ENCODE results near the gene RPS15. TPM values are rescaled to one million over a fixed set of nuclear protein-coding genes. Genes with fewer than 3 reads are reported as not detected.

The RPS15 gene
- total and polyA plus RNA-seq, 2 of the 13 experiments (the other 11 are each of a cell fraction or from before 2014, with no cell fraction given): 695 to 1,411 TPM

- WGBS (ENCODE audit: low lambda C conversion rate): 90% methylated on average over 12 of the region's 21 CpGs
- DNase-seq (ENCODE audit: low spot score) (no peak), ATAC-seq (no peak), FAIRE-seq (no peak)
- Histone ChIP-seq H3K4me3 (replicated peaks in 1 of 3; ENCODE audit: insufficient read depth in 1 of 3, low read depth in 2 of 3, low read length in 3 of 3) (no peak overlapping the region), H3K4me1 (ENCODE audit: insufficient read depth, low read length) (peaks cover 73% of the 10 kb centered on the region), H3K4me2 (ENCODE audit: low read depth, low read length) (no peak overlapping the region), H3K9ac (ENCODE audit: insufficient read depth, low read depth, low read length) (no peak overlapping the region), H3K9me3 (ENCODE audit: low read length) (no peaks in the 10 kb centered on the region), H4K20me1 (ENCODE audit: insufficient read depth, low read length) (peaks cover 86% of the 10 kb centered on the region), H3K36me3 (replicated peaks in 1 of 2; ENCODE audit: control insufficient read depth in 1 of 2, insufficient read depth in 2 of 2, low read length in 2 of 2) (peaks cover 5 to 33% of the 10 kb centered on the region in 2 experiments), H3K27me3 (ENCODE audit: control insufficient read depth in 1 of 2, insufficient read depth in 2 of 2, low read length in 2 of 2) (no peaks in the 10 kb centered on the region; a peak in 1 of 5 replicates), H2AFZ (ENCODE audit: low read length) (no peak overlapping the region), H3K79me2 (ENCODE audit: insufficient read depth, low read length) (peaks cover 90% of the 10 kb centered on the region), H3K27ac (ENCODE audit: extremely low read length, insufficient read depth, low read length) (no peak overlapping the region)
- intact Hi-C loops (cut with micrococcal nuclease; ENCODE audit: unreplicated experiment) (no loop called here), in situ Hi-C loops (cut with HindIII; ENCODE audit: extremely low pct_ligation_motif_present, low pct_unique_long_range_greater_than_20kb) (no loop called here)
- CTCF ChIA-PET (ENCODE audit: low intra/inter-chr PET ratio, low total read pairs): no interaction called here
- BruUV-seq (replicated peaks): no TSS peak
- TF ChIP-seq AGO2 (optimal IDR thresholded peaks at IDR 0.05; ENCODE audit: low read depth, low read length): peak; percentile 7
- peak; percentile 40; the same call in 1 of the 2 replicates for TF ChIP-seq RBFOX2 (IDR thresholded peaks at IDR 0.05; ENCODE audit: low read depth, low read length)
- 0 out of 4 replicates have a peak, but pooled peaks of 1 of the 2 experiments have one; percentile 20 for TF ChIP-seq POLR2A (IDR thresholded peaks at IDR 0.05; ENCODE audit: insufficient read depth in 1 of 2, low read depth in 2 of 2, low read length in 2 of 2)
- TF ChIP-seq ZNF780A (CRISPR knock-in tag; IDR thresholded peaks at IDR 0.05): no peak
- POLR2A ChIA-PET: interaction anchor here (1.2 to 1.3 kb wide), 2 partner anchors 11 to 12 kb away, joined by 3 read pairs; no protein-coding TSS in a partner anchor
Measured at GRCh38 chr19:1412323-1412923, 25.8 kb upstream of the RPS15 start.

- intact Hi-C loops (cut with micrococcal nuclease; ENCODE audit: unreplicated experiment): no loop called here
- ATAC-seq: no peak
- H3K36me3 ChIP-seq (replicated peaks in 1 of 2; ENCODE audit: control insufficient read depth in 1 of 2, insufficient read depth in 2 of 2, low read length in 2 of 2): peaks cover 8 to 39% of the 10 kb centered on the region in 2 experiments
- no peak overlapping the region for H2AFZ ChIP-seq (ENCODE audit: low read length)
- BruUV-seq (replicated peaks): no TSS peak
- DNase-seq (ENCODE audit: low spot score): no peak
- peaks cover 81% of the 10 kb centered on the region for H3K4me1 ChIP-seq (ENCODE audit: insufficient read depth, low read length)
- H3K9ac ChIP-seq (ENCODE audit: insufficient read depth, low read depth, low read length): no peak overlapping the region
- H3K4me2 ChIP-seq (ENCODE audit: low read depth, low read length): no peak overlapping the region
- H3K9me3 ChIP-seq (ENCODE audit: low read length): no peaks in the 10 kb centered on the region
- no peaks in the 10 kb centered on the region; a peak in 1 of 5 replicates for H3K27me3 ChIP-seq (ENCODE audit: control insufficient read depth in 1 of 2, insufficient read depth in 2 of 2, low read length in 2 of 2)
- no peak overlapping the region for H3K4me3 ChIP-seq (replicated peaks in 1 of 3; ENCODE audit: insufficient read depth in 1 of 3, low read depth in 2 of 3, low read length in 3 of 3)
- 90% methylated on average over 33 of the region's 36 CpGs for WGBS (ENCODE audit: low lambda C conversion rate)
- H3K27ac ChIP-seq (ENCODE audit: extremely low read length, insufficient read depth, low read length): peak overlapping the region; percentile 29
- H4K20me1 ChIP-seq (ENCODE audit: insufficient read depth, low read length): peaks cover 93% of the 10 kb centered on the region
- H3K79me2 ChIP-seq (ENCODE audit: insufficient read depth, low read length): peaks cover 93% of the 10 kb centered on the region
- no peak for FAIRE-seq
- CTCF ChIA-PET (ENCODE audit: low intra/inter-chr PET ratio, low total read pairs): no interaction called here
- POLR2A ChIA-PET: interaction anchor here (0.8 to 1.5 kb wide), 4 partner anchors 9 to 19 kb away, joined by 3 to 6 read pairs (median 4); no protein-coding TSS in a partner anchor
- in situ Hi-C loops (cut with HindIII; ENCODE audit: extremely low pct_ligation_motif_present, low pct_unique_long_range_greater_than_20kb): no loop called here
- TF ChIP-seq ZBTB2 (CRISPR knock-in tag; IDR thresholded peaks at IDR 0.05; ENCODE audit: low read depth): no peak
- TF ChIP-seq YY1 (IDR thresholded peaks at IDR 0.05; ENCODE audit: insufficient read depth, insufficient replicate concordance, low read depth, low read length): no peak
- peak; percentile 28; the same call in 1 of the 2 replicates for TF ChIP-seq ZNF687 (CRISPR knock-in tag; IDR thresholded peaks at IDR 0.05)
- TF ChIP-seq HNRNPL (IDR thresholded peaks at IDR 0.05; ENCODE audit: low read depth, low read length): peak; percentile 43; the same call in 1 of the 2 replicates
- no peak for TF ChIP-seq KLF6 (CRISPR knock-in tag; IDR thresholded peaks at IDR 0.05)
- TF ChIP-seq MEIS1 (CRISPR knock-in tag; IDR thresholded peaks at IDR 0.05; ENCODE audit: borderline replicate concordance): no peak
- TF ChIP-seq ZNF547 (CRISPR knock-in tag; IDR thresholded peaks at IDR 0.05): no peak
Measured at GRCh38 chr19:1412995-1413800, 25.0 kb upstream of the RPS15 start.
